C4-2B (cell line): ENCODE measurements around the gene TDP2.

Experiments used
- ZFX ChIP-seq: fragments of 450-650 bp; IDR thresholded peaks from 2 replicates; pipeline ENCODE4 v1.6.1; 2017
- TF ChIP-seq, protein P1 (sequence below): fragments of 450-650 bp; conservative IDR thresholded peaks from 2 replicates; pipeline ENCODE4 v1.5.1; 2017; ENCODE audit warnings: mild to moderate bottlenecking

DNA sequence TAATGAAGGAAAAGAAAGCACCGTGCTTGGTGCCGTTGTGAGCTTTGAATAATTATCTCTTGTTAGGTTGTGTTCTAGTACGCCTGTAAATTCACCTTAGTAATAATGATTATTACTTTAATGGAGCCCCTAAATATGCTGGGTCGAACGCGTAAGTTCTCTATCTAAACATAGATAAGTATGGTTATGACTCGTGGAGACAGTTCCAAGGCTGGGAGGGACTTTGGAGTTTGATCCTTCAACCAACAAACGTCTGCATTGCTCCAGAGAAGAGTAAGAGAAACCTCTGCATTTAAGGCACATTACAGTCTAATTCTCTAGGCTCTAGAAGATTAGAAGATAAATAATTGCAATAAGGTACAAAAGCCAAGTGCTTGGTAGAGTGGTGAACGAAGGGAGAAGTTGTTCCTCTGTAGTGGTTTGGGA is 692 bp upstream of the TDP2 start:
- TF ChIP-seq, protein P1, sequence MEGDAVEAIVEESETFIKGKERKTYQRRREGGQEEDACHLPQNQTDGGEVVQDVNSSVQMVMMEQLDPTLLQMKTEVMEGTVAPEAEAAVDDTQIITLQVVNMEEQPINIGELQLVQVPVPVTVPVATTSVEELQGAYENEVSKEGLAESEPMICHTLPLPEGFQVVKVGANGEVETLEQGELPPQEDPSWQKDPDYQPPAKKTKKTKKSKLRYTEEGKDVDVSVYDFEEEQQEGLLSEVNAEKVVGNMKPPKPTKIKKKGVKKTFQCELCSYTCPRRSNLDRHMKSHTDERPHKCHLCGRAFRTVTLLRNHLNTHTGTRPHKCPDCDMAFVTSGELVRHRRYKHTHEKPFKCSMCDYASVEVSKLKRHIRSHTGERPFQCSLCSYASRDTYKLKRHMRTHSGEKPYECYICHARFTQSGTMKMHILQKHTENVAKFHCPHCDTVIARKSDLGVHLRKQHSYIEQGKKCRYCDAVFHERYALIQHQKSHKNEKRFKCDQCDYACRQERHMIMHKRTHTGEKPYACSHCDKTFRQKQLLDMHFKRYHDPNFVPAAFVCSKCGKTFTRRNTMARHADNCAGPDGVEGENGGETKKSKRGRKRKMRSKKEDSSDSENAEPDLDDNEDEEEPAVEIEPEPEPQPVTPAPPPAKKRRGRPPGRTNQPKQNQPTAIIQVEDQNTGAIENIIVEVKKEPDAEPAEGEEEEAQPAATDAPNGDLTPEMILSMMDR, result no peak
- no peak for TF ChIP-seq ZFX
